ENCODE data around the gene DOCK2.

GRCh38 chr5:169871826-169872490 is 234.9 kb downstream of the DOCK2 start:
- TF ChIP-seq CTCF (IDR thresholded peaks at IDR 0.05) = no peak
- TF ChIP-seq POLR2A (IDR thresholded peaks at IDR 0.05) = no peak

All from adrenal gland (tissue), 5 donors.